ENCODE results near the gene SDK2. TPM values are rescaled to one million over a fixed set of nuclear protein-coding genes. Genes with fewer than 3 reads are reported as not detected.

Gene SDK2
- total RNA-seq, 2 donors from 2014 or later = 1.4 to 1.7 TPM

DNA sequence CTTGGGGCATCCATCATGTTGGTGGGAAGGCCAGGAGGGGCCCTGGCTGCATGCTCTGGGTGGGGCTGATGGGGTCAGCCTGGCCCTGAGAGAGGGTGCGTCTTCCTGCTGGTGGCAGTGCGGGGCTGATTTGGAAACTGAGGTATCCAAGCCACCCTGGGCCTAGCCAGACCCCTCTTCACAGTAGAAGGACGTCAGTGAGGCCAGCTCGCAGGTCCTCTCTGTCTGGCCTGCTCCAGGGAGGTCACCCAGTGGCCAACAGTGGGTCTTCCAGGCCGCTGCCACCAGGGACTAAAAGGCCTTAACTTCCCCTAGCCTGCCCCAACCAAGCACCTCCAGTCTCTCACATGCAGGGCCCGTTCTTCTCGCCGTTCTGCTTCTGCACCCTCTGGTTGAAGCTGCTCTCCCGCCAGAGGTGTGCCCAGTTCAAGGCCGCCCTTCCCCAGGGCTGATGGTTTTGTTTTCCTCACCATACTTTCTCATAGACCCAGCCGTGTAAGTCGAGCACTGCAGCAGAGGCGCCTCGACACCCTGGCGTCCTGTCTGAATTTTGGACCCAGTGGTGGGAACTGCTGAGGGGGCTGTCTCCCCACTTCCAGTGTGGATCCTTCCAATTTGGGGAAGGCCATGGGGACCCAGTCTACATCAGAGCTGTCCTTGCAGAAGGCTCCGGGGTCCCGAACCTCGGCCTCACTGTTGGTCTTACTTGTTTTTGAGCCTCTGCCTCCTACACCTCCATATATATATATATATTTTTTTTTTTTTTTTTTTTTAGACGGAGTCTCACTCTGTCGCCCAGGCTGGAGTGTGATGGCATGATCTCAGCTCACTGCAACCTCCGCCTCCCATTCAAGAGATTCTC is 289.6 kb downstream of the SDK2 start:
- no peak for DNase-seq (ENCODE audit: low spot score)
- intact Hi-C loops (cut with DNase I) = no loop called here

DNA sequence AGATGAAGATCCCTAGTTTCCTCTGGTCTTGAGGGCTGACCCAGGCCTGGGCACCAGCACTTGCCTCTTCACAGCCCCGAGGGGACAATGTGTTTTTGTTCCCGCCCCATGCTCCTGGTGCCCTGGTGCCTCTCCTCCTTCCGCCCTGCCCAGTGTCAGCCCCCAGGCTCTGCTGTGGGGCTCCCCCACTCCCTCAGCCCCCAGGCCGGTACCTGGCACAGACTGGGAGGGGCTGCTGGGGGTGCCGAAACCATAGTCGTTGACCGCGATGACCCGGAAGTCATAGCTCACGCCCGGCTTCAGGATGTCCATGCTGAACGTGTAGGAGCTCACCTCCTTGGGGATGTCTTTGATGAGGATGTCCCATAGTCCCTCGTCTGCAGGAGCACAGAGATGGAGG is 292.0 kb downstream of the SDK2 start:
- no peak for DNase-seq (ENCODE audit: low spot score)
- intact Hi-C loops (cut with DNase I) = no loop called here

DNA sequence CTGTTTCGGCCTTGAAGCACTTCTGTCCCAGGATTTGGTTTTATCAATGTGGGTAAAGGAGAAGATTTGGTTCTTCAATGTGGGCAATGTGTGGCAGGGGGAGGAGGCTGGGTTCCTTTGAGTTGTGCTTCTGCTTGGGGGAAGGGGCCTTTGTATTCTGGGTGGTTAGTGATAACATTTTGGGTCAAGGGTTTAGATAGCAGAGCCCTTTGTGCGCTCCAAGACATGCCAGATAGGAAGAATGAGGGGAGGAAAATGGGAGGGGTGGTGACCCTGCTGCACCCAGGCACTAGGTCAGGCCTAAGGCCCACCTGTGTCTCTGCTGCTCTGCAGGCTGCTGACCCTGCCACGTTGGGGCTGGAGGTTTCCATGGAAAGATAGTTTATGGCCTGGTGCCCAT is 292.5 kb downstream of the SDK2 start:
- intact Hi-C loops (cut with DNase I) = no loop called here
- no peak for DNase-seq (ENCODE audit: low spot score)

DNA sequence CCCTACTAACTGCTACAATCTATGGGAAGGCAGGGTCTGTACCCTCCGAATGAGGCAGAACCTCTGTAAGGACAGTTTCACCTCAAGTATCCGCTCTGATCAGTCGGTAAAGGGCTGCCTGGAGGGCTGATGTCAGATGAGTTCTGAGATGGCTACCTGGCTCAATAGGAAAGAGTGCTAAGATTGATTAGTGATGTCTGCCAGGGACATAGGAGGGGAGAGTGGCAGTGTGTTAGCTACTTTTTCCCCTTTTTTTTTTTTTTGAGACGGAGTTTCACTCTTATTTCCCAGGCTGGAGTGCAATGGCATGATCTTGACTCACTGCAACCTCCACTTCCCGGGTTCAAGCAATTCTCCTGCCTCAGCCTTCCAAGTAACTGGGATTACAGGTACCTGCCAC is 293.4 kb downstream of the SDK2 start:
- intact Hi-C loops (cut with DNase I) = no loop called here

GRCh38 chr17:73349647-73350046 is 294.6 kb downstream of the SDK2 start:
- no peak for DNase-seq (ENCODE audit: low spot score)
- intact Hi-C loops (cut with DNase I) = loop anchor here in 1 of 2 donors (5.0 kb wide), 1 partner anchor 37 kb away; the partner anchor contains the start of gene CDC42EP4

More for the DNA sequence above, 293.4 kb downstream of the SDK2 start:
- no peak for DNase-seq (ENCODE audit: low spot score)

DNA sequence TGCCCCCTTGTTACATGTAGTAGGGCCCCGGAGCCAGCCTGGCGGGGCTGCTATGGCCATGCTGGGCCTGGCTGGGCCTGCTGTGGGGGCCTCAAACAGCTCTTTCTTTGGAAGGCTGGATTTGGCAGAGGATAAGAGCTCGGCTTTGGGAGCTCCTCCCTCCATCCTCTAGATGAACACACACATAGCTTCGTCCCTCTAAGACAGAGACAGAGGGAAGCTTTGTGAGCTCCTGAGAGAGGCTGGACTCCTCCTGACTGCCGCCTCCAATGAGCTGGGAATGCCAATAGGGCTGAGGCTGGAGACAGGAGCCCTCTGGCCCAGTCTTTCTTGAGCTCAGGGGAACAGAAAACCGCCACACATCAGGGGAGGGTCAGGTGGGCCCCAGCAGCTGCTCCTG is 295.1 kb downstream of the SDK2 start:
- intact Hi-C loops (cut with DNase I) = loop anchor here in 1 of 2 donors (5.0 kb wide), 1 partner anchor 37 kb away; the partner anchor contains the start of gene CDC42EP4
- DNase-seq (ENCODE audit: low spot score) = no peak

DNA sequence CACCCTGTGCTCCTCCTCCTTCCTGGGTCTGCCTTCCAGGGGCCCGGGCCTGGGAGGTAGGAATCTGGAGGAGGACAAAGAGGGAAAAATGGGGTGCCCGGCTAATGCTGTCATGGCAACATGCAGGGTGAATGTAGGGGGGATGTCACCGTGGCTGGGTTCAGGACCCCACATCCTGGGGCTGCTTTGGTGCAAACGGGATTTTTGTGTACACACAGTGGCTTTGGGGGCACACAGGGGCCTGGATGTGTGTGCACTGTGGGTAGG is 295.5 kb downstream of the SDK2 start:
- intact Hi-C loops (cut with DNase I) = loop anchor here (1.0 to 5.0 kb wide), 2 partner anchors 31 to 36 kb away; partner anchors contain the start of gene CDC42EP4 (in 1 of the 2)
- DNase-seq (ENCODE audit: low spot score) = no peak

DNA sequence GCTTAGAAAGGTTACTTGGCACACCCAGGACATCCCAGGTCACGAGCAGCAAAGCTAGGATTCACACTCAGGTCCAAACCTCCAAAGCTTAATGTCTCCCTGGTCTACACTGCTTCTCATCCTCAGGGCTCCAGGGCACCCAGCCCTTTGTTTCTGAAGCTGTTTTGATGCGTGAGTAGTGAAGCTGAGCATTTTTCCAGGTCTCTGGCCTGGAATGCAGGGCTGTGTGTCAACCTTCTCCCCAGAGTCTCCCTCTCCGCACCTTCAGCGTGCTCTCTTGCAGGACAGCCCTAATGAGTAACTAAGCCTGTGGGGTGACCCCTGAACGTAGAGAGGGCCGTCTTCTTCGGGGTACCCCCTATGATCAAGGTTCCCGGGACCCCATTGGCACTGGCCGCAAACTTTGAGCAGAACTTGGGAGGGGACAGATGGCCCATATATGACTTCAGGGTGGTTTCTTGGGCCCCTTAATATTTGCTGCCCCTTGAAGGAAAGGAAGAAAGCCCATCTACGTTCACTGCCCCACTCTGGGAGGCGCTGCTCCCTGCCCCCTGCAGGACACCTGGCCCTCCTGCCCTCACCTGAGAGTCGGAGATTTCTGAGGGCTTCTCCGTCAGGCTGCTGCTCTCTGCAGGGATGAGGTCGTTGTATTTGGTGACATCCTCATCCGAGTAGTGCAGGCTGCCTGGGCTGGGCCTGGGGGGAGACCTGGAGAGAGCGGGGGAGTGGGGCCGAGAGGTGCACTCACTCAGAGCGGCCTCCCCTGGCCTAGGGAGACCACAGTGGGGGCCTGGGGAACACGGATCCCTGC is 296.0 kb downstream of the SDK2 start:
- no peak for DNase-seq (ENCODE audit: low spot score)
- intact Hi-C loops (cut with DNase I) = loop anchor here (1.0 to 5.0 kb wide), 2 partner anchors 31 to 36 kb away; partner anchors contain the start of gene CDC42EP4 (in 1 of the 2)

- intact Hi-C loops (cut with DNase I) = loop anchor here in 1 of 2 donors (5.0 kb wide), 1 partner anchor 35 kb away; the partner anchor contains the start of gene CDC42EP4
- no peak for DNase-seq (ENCODE audit: low spot score)
Observed at GRCh38 chr17:73347351-73347750, 296.9 kb downstream of the SDK2 start.

- intact Hi-C loops (cut with DNase I) = loop anchor here in 1 of 2 donors (5.0 kb wide), 1 partner anchor 34 kb away; the partner anchor contains the start of gene CDC42EP4
- no peak for DNase-seq (ENCODE audit: low spot score)
Observed at GRCh38 chr17:73346501-73347162, 297.6 kb downstream of the SDK2 start.

DNA sequence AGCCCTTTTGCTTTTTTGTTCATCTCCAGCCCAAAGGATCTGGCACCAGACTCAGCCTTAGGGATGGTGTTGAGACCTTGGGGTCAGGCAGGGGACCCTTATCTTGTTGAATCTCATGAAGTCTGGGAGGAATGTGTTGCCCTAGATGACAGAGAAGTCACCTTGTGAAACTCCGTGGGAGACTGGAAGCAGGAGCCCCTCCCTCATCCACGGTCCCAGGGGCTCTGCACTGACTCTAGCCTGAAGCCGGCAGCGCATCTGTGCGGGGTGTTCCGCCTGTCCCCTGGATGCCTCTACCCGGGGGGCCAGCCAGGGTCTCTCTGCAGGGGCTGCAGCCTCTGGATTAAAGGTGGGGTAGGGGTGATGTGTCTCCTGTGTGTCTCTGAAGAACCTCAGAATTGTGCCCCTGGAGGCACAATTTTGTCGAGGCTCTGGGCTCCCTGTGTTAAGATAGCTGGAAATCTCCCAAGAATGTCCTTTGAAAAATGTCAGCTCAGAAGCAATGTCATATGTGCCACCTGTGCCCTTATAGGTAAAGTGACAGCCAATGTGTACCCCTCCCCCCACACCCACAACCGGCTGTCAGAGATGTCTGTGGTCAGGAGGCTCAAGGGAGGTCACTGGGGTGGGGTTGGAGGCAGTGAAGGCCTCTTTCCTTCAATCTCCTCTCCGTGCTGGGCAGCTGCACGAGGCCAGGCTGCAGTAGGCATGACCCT is 300.3 kb downstream of the SDK2 start:
- intact Hi-C loops (cut with DNase I) = no loop called here

DNA sequence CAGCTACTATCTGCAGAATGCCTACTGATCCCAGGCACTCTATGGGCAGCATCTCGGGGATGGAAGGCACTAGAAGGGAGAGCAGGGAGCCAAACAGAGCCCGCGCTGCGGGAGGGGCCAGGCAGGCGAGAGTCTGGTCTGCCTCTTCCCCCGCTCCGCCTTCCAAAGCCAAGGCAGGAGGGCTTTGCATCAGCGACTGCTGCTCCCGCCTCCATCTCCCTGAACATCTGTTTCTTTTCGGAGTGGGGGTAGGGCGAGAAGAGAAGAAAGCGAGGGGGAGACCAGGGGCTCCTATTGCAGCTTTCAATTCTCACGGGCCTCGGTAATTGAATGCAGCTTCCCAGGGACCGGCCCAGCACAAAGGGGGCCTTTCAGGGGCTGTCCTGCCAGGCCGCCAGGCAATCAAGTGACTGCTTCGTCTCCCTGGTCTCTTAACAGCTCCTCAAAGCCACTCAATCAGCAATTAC is 301.0 kb downstream of the SDK2 start:
- DNase-seq (ENCODE audit: low spot score) = peak; percentile 87
- intact Hi-C loops (cut with DNase I) = no loop called here

More for the DNA sequence above, 300.3 kb downstream of the SDK2 start:
- DNase-seq (ENCODE audit: low spot score) = no peak

GRCh38 chr17:73342541-73343167 is 301.6 kb downstream of the SDK2 start:
- no peak for DNase-seq (ENCODE audit: low spot score)
- intact Hi-C loops (cut with DNase I) = no loop called here

DNA sequence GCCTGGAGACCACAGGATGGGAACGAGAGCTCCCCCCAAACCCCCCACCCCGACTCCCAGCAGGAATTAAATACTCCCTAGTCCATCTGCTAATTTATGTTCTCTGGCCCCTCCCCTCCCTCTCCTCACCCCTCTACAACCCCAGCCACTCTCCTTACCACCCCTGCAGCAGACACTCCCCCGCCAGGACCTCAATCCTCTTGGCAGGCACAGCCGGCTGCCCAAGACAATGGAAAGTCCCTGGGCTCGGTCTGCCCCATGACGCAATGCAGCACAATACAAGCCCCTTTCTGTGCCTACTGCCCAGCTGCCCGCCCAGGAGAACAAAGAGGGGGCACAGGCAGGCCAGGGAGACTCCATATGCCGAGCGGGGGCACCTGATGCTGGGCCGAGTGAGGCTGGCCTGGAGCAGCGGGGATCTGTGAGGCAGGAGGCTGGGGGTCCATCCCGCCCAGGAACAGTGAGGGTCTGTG is 302.2 kb downstream of the SDK2 start:
- peak; percentile 85 for DNase-seq (ENCODE audit: low spot score)
- intact Hi-C loops (cut with DNase I) = no loop called here

DNA sequence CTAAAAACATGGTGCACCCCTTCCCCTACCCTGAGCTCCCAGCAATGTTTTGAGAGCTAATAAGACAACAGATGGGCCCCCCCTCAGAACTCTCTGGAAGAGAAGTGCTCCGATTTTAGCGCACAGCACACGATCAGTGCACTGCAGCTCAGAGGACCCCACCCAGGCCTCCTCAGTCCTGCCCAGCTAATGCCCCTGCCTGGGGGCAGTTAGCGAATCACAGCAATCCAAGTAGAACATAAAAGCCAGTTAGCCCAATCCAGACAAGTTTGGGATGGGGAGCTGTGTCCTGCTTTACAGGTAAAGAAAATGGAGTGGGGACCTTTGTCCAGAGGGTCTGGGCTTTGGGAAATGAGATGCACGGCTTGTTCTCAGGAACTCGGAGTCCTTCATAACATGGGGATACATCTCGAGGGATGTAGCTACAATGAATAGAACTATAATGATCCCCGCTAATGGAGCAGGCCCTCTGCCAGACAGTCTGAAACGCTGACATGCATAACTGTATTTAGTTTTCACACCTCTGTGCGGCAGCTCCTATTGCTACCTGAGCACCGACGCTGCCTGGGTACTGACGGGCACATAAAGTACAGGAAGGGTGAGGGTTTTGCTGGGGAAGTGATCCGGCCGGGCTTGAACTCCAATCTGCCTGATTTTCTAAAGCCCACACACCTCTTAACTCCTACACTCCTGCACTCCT is 302.7 kb downstream of the SDK2 start:
- intact Hi-C loops (cut with DNase I) = no loop called here

GRCh38 chr17:73340093-73340596 is 304.1 kb downstream of the SDK2 start:
- peak; percentile 86 for DNase-seq (ENCODE audit: low spot score)
- intact Hi-C loops (cut with DNase I) = no loop called here

More for the DNA sequence above, 302.7 kb downstream of the SDK2 start:
- no peak for DNase-seq (ENCODE audit: low spot score)

- intact Hi-C loops (cut with DNase I) = no loop called here
- no peak for DNase-seq (ENCODE audit: low spot score)
Observed at GRCh38 chr17:73338566-73339197, 305.6 kb downstream of the SDK2 start.

Measured in posterior vena cava (tissue), 2 donors.